GM19239 (cell line): Measurements from ENCODE around the gene SERP2.

Experiments
- DNase-seq: peaks from one replicate; pipeline ENCODE4 v3.0.0; 2011; ENCODE audit warnings: low spot score; ENCODE audit not compliant: insufficient read length
- FAIRE-seq: peaks from 2 replicates; lab custom pipeline; 2011; peaks lifted over from hg19 to GRCh38; lab: Jason Lieb, UNC

The SERP2 gene

DNA sequence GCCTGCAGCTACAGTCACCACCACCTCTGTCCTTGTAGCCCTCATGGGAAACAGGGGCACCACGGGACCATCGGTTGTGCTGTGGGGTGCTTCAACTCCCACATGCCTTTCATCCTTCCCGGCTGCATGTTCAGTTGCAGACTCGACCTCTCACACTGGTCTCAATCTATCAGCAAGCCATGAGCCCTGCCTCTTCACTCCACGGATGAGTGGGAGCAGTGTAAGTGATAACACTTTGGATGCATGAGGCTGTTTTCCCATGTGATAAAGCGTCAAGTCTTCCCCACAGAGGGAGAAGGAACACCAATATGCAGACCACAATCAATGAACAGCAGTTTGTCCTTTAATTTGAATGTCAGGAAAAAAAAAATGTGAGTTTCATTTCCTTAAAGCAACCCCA, 12.2 kb downstream of the SERP2 start:
- DNase-seq, result no peak
- no peak for FAIRE-seq

DNA sequence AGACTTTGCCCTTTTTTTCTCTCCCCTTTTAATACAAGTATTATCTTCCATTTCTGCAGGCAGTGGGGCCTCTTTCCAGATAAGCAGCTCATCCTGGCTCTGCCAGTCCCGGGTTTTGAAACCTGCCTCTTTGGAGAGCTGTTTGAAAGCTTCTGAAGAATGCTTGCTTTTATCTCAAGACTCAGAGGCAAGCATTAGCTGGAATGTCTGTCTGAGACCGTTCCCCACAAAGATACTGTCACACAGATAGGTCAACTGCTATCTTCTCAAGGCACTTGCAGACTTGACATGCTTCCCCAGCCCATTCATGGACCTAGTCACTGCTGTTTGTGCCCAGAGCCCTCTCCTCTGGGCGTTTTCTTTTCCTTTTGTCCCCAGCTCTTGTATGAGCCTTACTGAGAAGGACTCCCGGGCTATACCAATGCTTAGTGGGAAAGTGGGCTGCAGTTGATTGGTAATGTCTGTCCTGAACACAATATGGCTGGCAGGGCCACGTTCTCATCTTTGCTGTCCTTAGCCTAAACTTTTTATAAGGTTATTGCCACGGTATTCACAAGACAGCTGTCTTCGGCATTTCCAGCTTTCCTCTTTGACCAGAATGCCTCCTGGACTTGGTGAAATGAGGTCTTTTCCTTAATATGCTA, 13.4 kb downstream of the SERP2 start:
- no peak for DNase-seq
- no peak for FAIRE-seq

DNA sequence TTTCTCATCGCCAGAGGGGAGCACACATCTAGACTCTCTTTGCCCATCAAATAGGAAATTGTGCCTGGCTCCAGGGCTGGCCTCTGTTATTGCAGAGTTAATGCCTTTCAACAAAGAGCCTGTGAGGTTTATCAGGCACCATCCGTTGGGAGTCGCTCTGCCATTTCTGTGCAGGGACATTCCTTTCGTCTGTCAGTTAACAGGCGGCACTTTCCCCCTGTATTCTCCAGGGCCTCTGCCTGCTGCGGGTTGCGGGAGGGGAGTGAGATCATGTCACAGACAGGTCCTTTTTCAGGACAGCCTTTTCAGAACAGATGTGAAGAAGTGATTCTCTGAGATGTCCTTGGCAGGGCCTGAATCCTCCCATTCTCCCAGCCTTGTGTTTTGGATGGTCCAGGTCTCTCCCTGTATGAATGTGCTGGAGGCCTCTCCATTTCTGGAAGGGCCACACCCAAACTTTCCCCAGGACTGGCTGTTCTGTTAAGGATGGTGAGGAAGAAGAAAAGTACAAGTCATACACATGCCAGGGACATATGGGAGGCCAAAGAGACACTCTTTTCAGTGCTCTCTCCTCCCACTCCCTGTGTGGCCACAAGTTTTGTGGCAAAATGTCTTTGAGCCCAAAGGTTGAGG, 14.9 kb downstream of the SERP2 start:
- no peak for DNase-seq
- FAIRE-seq, result no peak

DNA sequence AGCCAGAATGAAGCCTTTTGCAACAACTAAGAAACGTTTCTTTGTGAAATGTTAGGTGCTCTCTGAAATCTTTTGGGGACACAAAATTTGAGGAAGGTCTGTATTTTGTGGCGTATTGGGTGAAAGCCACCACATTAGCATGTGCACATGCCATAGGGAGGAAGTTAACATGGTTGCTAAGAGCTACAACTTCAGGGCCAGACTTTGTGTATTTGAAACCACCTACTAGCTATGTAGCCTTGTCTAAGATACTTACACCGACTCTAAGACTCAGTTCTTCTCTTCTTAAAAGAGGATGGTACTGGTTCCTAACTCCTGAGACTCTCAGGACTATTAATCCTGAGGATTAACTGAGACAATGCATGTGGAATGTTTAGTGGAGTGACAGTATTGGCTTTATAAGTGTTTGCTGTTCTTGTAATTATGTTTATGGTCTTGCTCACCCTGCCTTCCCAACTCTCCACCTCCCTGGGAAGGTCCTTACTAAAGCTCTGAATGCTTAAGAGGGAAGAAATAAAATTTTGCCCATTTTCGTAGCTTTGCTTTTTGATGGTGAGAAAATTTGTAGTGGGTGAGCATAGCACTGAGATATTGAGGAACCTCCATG, 15.5 kb downstream of the SERP2 start:
- DNase-seq (no peak), FAIRE-seq (no peak)

DNA sequence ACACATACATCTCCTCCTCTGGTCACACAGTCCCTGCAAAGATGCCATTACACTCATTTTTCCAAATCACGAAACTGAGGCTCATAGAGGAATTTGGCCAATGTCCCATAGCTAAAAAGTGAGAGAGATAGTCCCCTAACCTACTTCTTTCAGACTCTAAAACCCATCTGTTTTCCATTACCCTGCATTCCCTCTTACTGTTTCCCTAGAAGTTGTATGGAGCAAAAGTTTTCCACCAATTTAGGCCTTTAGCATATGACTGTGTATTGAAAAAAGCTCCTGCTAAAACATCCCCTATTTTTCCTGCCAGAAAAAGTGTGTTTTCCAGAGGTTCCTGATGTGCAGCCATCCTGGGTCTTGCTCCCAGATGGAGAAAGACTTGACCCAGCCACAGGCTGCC, 16.3 kb downstream of the SERP2 start:
- DNase-seq, result no peak
- no peak for FAIRE-seq

DNA sequence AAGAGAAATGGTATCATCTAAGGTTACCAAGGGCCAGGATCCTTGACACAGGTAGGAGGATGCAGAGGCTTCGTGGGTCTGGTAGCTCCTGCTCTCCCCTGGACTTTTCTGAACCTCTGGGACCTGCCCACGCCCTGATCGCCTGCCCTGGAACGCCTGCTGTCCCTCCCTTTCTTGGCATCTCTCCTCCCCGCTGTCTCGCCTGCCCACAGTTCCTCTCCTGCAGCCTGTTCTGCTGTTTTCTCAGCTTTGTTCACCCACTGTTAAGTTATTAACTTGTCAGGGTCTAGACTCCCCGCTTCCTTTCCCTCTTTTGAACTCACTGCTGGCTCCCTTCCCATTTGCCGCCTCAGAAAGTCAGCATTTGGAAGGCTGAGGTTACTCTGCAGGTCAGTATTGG, 19.8 kb downstream of the SERP2 start:
- no peak for DNase-seq
- no peak for FAIRE-seq

DNA sequence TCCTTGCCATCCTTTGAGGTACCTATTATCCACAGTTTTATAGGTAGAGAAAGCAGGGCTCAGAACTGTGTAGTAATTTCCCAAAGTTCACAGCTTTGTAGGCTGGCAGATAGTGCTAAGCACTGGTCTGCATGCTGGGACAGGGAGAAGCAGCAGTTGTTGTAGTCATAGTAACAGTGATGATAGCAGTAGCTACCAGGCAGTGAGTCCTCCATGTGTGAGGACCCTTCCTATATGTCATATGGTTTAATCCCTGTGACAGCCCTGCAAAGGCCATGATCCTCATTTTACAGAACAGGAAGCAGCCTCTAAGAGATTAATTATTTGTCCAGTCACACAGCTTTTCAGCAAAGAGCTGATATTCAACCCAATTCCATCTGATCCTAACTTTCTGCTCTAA, 21.0 kb downstream of the SERP2 start:
- FAIRE-seq (no peak), DNase-seq (no peak)

DNA sequence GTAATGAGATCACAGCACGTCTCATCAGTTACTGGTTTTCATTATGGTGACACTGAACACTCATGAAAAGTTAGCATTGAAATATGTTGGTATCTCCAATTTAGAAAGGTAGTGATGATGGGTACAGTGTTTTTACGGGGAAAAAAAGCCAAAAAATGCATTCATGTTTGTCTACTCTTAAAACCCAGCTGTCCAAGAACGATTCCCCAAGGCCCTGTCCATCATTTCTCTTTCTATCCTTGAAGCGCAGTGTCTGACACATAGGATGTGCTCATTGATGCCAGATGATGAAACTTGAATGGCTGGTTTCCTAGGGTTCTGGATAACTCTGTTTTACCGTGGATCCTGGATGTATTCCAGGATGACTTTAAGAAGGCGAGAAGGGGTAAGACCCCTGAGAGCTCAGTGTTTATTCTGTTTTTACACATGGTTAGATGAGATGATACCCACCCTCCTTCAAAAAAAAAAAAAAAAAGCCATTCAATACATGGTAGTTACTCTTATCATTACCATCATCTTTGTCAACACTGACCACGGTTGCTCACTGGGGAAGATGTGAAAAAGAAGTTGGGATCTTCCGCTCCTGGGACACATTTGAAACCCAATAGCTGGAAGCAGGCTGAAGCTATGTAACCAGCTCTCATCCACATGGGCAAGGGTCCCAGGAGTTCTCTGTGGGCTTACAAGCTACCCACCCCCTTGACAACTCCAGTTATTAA, 22.5 kb downstream of the SERP2 start:
- FAIRE-seq, result no peak
- DNase-seq, result no peak

DNA sequence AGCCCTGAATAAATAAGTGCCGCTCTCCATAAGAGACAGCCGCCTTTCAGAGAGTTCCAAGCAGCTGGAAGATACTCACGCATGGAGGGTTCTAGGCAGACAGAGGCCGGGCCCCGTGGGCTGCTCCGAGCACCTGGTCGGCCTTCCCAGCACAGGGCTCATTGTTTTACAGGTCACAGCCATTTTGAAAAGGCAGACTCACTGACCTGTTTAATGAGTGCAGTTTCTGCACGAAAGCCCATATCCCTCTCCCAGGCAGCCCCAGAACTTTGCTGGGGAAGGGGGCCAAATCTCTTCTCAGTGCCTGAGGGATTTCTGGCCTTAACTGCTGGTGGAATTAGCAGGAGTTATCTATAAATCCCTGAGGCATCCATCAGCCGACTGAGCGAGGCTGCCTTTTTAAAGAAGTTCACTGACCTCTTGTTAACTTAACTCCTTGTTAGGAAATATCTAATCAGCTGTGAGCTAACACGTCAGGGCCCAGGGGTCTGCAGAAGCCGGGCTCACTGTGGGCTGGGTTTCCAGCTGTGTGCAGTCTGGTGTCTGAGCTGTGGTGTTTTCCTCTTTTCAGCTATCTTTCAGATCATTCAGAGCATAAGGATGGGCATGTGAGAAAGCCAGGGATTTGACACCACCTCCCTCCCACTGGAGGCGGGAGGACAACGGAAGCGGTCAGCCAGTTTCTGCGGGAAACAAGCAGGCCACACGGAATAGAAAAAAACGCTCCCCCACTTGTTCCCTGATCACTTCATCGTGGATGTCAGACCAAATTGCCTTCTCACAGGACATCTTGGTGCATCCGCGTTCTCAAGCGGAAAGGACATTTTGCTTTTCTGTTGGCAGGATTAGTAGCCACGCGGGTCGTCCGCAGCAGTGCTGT, 23.3 kb downstream of the SERP2 start:
- DNase-seq (no peak), FAIRE-seq (no peak)

DNA sequence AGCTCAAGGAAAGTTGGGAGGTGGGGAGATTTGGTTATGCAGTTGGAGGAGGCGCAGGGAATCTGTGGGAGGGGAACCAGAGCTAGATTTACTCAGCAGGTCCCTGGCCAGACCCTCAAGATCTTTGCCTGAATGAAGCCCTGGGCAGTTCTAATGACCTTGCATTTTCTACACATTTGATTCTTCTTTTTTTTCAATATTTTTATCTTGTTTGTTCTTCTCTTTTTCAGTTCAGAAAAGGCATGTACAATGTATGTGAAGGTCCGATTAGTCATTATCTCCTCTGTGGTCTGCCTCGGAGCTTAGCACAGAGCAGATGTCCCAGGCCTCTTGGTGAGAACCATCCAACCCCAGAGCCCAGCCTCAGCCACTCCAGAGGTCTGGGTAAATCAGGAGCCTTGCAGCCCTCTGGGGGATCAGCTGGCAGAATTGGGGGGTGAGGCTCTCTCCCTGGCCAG, 24.2 kb downstream of the SERP2 start:
- FAIRE-seq (no peak), DNase-seq (no peak)

DNA sequence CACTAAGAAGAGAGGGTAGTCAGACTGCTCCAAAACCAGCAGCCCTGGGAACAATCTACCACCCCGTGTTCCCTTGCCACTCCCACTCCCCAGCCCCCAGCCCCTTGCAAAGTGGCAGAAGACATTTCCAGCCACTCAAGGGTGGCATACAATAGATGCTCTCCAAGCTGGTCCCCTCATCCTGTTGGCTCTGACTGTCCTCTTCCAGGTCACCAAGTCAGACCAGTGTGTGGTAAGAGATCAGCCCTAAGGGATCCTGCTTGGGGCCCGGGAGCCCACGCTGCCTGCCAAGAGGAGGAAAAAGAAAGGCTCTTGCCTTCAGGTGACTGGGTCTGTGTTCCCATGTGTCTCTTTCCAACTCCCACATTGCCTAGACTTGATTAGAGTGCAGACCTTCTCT, 25.0 kb downstream of the SERP2 start:
- FAIRE-seq, result no peak
- no peak for DNase-seq

DNA sequence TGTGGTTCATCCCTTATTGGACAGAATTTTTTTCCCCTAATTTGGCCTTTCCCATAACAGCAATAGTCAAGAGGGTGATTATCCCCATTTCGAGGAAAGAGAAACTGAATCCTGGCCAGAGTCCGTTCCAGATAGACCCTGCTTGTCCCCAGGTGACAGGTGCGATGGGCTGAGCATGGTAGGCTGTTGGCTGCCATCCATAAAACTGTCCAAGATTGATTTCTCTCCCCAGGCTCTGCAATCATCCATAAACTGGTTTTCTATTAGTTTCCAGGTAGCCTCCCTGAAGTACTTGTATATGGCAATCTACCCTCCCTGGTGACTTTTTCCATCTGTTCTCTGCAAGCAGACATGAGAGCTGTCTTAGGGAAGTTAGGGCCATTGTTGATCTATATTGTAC, 25.4 kb downstream of the SERP2 start:
- DNase-seq (no peak), FAIRE-seq (no peak)

DNA sequence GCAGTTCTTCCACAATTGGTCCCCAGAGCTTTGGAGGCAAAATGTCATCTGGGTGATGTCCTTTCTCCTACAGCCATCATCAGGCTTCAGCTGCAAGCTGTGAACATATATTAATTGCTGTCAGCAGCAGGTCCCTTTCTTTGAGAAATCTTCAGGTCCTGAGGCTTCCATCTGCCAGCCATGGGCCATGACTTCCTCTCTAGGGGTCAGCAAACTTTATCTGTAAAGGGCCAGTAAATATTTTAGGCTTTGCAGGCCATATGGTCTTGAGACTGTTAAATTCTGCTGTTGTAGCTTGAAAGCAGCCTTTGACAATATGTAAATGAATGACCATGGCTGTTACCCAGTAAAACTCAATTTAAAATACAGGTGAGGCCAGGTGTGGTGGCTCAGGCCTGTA, 27.1 kb downstream of the SERP2 start:
- DNase-seq (no peak), FAIRE-seq (no peak)

DNA sequence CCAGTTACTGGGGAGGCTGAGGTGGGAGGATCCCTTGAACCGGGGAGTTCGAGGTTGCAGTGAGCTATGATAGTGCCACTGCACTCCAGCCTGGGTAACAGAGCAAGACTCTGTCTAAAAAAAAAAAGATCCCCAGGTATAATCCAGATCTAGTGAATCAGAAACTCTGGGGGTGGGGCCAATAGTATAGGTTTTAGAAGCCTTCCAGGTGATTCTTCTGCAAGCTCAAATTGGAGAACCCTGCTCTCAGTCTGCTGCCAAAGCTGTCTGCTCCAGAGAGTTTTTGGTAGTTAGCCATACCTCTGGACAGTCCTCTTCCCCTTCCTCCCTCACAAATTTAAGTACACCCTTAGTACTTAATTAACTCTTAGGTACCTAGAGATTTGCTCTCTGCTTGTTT, 28.0 kb downstream of the SERP2 start:
- FAIRE-seq, result no peak

DNA sequence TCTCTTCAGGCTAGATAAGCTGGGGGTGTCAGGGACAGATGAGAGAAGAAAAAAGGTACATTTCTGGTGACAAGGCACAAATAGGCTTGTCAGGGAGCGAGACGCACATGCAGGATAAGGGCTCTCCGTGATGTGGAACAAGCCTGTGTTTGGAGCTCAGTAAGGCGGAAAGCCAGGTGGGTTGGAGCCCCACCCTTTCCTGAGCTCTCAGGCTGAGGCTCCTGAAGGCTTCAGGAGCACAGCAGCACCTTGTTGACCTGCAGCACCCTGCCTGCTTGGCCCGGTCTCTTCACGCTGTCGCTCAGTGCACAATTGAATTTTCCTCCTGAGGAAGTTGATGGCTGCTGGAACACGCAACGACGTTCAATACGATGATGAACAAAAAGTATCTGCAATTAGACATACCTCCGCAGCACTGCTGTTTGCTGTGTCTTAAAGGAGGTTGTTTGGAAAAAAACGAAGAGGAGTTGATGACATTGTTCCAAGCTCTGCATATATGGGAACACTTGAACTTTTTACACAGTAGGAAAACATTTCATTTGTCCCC, 29.3 kb downstream of the SERP2 start:
- DNase-seq (no peak), FAIRE-seq (no peak)

More for the DNA sequence above, 28.0 kb downstream of the SERP2 start:
- no peak for DNase-seq

DNA sequence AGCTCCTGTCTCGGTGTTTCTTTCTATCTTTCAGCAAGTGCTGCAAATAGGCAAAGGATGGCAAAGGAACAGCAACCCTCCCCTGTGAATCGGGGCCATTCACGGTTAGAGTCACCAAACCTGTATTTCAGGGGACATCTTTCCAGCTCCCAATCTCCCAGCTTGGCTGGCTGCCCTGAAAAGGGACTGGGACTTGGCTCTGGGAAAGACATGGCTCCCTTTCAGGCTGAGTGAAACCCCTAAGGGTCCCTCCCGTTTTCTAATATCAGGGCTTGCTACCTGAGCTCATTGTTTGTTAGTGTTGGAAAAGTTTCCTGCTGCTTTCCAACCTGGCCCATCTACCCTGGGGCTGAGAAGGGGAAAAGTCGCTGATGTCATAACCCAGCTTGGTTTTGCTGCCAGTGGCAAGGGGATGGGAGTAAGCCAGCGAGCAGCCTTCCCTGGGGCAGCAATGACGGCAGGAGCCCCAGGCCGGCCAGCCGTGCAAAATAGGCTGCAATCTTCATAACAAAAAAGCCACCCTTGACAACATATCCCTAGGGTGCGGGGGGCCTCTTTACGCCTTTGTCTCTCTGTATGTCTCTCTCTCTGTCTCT, 29.9 kb downstream of the SERP2 start:
- no peak for DNase-seq
- FAIRE-seq, result no peak

DNA sequence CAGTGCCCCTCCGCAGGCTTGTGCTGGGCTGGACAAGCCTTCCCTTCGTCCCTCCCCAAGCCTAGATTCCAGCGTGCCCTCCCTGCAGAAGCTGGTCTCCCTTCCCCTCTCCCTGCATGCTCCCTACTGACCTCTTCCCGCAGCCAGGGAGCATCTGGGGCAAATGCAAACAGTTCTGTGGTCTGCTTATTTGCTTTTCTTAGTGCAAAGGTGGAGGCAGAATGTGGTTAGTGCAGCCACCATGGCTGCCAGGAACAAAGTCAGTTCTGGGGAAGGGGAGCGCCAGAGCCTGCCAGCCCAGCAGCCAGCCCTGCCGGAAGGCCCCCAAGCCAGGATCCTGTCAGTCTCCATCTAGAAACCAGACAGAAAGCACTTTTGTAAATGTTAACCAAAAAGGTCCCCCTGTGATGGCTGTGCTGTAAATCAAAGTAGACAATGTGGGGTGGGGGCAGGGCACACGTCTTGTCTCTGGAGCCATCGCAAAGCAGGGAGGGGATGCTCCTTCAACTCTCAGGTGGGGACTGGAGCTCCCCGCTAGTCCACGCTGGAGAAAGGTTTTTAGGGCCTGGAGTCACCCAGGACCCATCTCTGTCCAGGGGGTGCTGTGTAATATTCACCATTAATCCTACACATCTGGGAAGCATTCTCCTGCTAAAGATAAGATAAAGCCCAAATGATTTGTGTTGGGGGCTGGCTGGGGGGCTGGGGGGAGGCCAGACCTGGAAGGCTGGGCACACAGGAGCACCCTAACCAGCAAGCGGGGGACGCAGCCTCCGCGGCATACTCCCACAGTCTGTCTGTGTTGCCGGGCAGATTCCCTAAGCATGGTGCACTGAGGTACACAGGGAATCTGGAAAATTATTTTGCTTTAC, 30.9 kb downstream of the SERP2 start:
- DNase-seq (no peak), FAIRE-seq (no peak)

DNA sequence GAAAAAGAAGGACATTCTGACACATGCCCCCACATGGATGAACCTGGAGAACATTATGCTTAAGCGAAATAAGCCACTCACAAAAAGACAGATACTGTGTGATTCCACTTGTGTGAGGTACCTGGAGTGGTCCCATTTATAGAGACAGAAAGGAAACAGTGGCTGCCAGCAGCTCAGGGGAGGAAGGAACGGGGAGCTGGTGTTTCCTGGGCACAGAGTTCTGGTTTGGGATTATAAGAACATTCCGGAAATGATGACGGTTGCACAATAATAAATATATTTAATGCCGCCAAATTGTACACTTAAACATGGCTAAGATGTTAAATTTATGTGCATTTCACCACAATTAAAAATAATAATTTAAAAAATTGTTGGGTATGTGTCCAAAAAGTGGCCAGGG, 33.0 kb downstream of the SERP2 start:
- FAIRE-seq (no peak), DNase-seq (no peak)

DNA sequence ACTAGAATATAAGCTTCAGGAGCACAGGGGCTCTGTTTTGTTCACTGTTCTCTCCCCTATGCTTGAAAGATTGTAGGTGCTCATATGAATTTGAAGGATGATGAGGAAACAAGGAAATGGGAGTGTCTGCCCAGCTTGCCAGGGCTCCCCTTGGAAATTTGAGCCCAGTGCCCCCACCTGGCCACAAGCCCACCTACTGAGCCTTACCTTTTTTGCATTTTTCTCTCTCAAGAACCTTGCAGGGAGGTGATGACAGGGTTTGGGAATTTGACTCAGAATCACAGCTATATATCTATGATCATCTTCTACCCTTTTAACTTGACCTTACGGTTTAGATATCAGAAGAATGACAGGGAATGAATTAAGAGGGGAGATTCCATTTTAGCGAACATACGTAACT, 33.8 kb downstream of the SERP2 start:
- DNase-seq (no peak), FAIRE-seq (no peak)
